NCI-H510A (cell line): ENCODE data around the gene NPR2.

ENCODE experiments used
- DNase-seq: peaks from one replicate; lab custom pipeline; 2025; lab: John Stamatoyannopoulos, UW

NPR2 gene

GRCh38 chr9:35858458-35858857 lies 67.1 kb downstream of the NPR2 start:
- DNase-seq = no peak
